HepG2 (cell line): Measurements from ENCODE around the gene INTS3. TPM values are rescaled to one million over a fixed set of nuclear protein-coding genes. Genes with fewer than 3 reads are reported as not detected.

Experiments
- ATAC-seq: fragments of 200-7000 bp; cut with Tn5 transposase; 3 replicates; pipeline ENCODE4 v1.9.1; 2020; ENCODE audit warnings: mild to moderate bottlenecking, moderate library complexity
- BruUV-seq: library from RNA; stranded (reverse); fragments of 400-500 nt; replicated peaks from 2 replicates; lab custom pipeline; 2021; lab: Mats Ljungman, UMichigan
- CTCF ChIA-PET: fragments of 300-600 bp; formaldehyde crosslinking; extraction: SDS; loops from one replicate; lab custom pipeline; 2021; ENCODE audit warnings: low total read pairs, inconsistent platforms, low intra/inter-chr PET ratio; lab: Yijun Ruan, JAX
- POLR2A ChIA-PET: fragments of 350-600 bp; sonication (Branson Sonifier 250); formaldehyde crosslinking; loops from one replicate; lab custom pipeline; 2020; ENCODE audit warnings: antibody characterized with exemption, inconsistent platforms; lab: Yijun Ruan, JAX
- DNase-seq: peaks from one replicate; pipeline ENCODE4 v3.0.0-alpha.2; 2015; ENCODE audit warnings: low spot score
- FAIRE-seq: peaks from 3 replicates; lab custom pipeline; 2011; peaks lifted over from hg19 to GRCh38; lab: Jason Lieb, UNC
- H2AFZ ChIP-seq: one replicate; pipeline ENCODE4 v1.6.1; 2011; ENCODE audit warnings: low read length, inconsistent platforms
- H3K27ac ChIP-seq: fragments of 300-600 bp; 3 replicates; pipeline ENCODE4 v1.8.0; 2011; ENCODE audit warnings: mixed run types, mild to moderate bottlenecking, mixed read lengths, low read length, inconsistent platforms; ENCODE audit not compliant: insufficient read depth; ENCODE audit errors: extremely low read length
- H3K27me3 ChIP-seq, 2 experiments: fragments of 200-600 bp in 1 of 2; 2 replicates in 1 of 2; 3 replicates in 1 of 2; pipeline versions ENCODE4 v1.6.0 to v1.8.0; 2011; ENCODE audit warnings: low read length in 2 of 2, mild to moderate bottlenecking in 2 of 2, moderate library complexity in 2 of 2, inconsistent platforms in 1 of 2; ENCODE audit not compliant: insufficient read depth in 2 of 2, control insufficient read depth in 1 of 2
- H3K36me3 ChIP-seq, 2 experiments: fragments of 200-600 bp in 1 of 2; replicated peaks in 1 of 2; 2 replicates in 1 of 2; 3 replicates in 1 of 2; pipeline versions ENCODE4 v1.5.1 to v1.8.0; 2011; ENCODE audit warnings: low read length in 2 of 2, inconsistent platforms in 1 of 2; ENCODE audit not compliant: insufficient read depth in 2 of 2, control insufficient read depth in 1 of 2
- H3K4me1 ChIP-seq: 2 replicates; pipeline ENCODE4 v1.5.1; 2012; ENCODE audit warnings: low read length, inconsistent platforms; ENCODE audit not compliant: insufficient read depth
- H3K4me2 ChIP-seq: 2 replicates; pipeline ENCODE4 v1.6.0; 2011; ENCODE audit warnings: low read depth, low read length, inconsistent platforms
- H3K4me3 ChIP-seq, 3 experiments: fragments of 200-600 bp in 1 of 3; sonication (generic), shearing (Covaris generic) in 1 of 3; replicated peaks in 1 of 3; 2 replicates each; pipeline ENCODE4 v1.5.1; 2011 to 2016; ENCODE audit warnings: low read length in 3 of 3, inconsistent platforms in 2 of 3, low read depth in 2 of 3, mild to moderate bottlenecking in 2 of 3, control low read depth in 1 of 3, mixed read lengths in 1 of 3; ENCODE audit not compliant: insufficient read depth in 1 of 3
- H3K79me2 ChIP-seq: one replicate; pipeline ENCODE4 v1.6.1; 2011; ENCODE audit warnings: low read length, inconsistent platforms; ENCODE audit not compliant: insufficient read depth
- H3K9ac ChIP-seq: 2 replicates; pipeline ENCODE4 v1.6.0; 2011; ENCODE audit warnings: mild to moderate bottlenecking, low read depth, low read length, inconsistent platforms; ENCODE audit not compliant: insufficient read depth
- H3K9me3 ChIP-seq: 2 replicates; pipeline ENCODE4 v1.5.1; 2012; ENCODE audit warnings: mild to moderate bottlenecking, low read length
- H4K20me1 ChIP-seq: 2 replicates; pipeline ENCODE4 v1.6.0; 2011; ENCODE audit warnings: inconsistent platforms, mild to moderate bottlenecking, low read length, moderate library complexity; ENCODE audit not compliant: insufficient read depth
- EP300 ChIP-seq, 3 experiments: sonication (generic) in 1 of 3; formaldehyde crosslinking in 1 of 3; IDR thresholded peaks; 2 replicates each; pipeline versions ENCODE4 v1.5.1 to v1.6.1; 2011 to 2020; ENCODE audit warnings: low read depth in 2 of 3, low read length in 2 of 3, borderline replicate concordance in 1 of 3, improper control_type of control experiment in 1 of 3, mild to moderate bottlenecking in 1 of 3, missing genetic modification reagents in 1 of 3, moderate library complexity in 1 of 3
- HIVEP1 ChIP-seq: sonication (generic); formaldehyde crosslinking; IDR thresholded peaks from 2 replicates; pipeline ENCODE4 v1.4.0; 2020; ENCODE audit warnings: mild to moderate bottlenecking, missing genetic modification reagents
- MTA3 ChIP-seq: sonication (generic); formaldehyde crosslinking; IDR thresholded peaks from 2 replicates; pipeline ENCODE4 v1.4.0; 2020; ENCODE audit warnings: missing genetic modification reagents
- PCBP1 ChIP-seq: fragments of 200-400 bp; formaldehyde crosslinking; IDR thresholded peaks from 2 replicates; pipeline ENCODE4 v1.6.1; 2017; ENCODE audit warnings: mild to moderate bottlenecking, low read depth, low read length, borderline replicate concordance
- RAD51 ChIP-seq: fragments of 450-650 bp; IDR thresholded peaks from 2 replicates; pipeline ENCODE4 v1.6.1; 2016; ENCODE audit warnings: borderline replicate concordance
- ZNF160 ChIP-seq: sonication (generic); formaldehyde crosslinking; IDR thresholded peaks from 2 replicates; pipeline ENCODE4 v1.8.0; 2022; ENCODE audit warnings: mild to moderate bottlenecking, inconsistent platforms, missing genetic modification reagents
- ZNF30 ChIP-seq: sonication (generic); formaldehyde crosslinking; IDR thresholded peaks from 2 replicates; pipeline ENCODE4 v1.5.0; 2020; ENCODE audit warnings: mild to moderate bottlenecking, missing genetic modification reagents
- WGBS: methylation state at CpG from one replicate; pipeline ENCODE4 v1.1.6; 2017; ENCODE audit warnings: low lambda C conversion rate; 5-methylcytosine and 5-hydroxymethylcytosine counted together
- in situ Hi-C: cut with HindIII; loops from 2 replicates; pipeline ENCODE4 v1.10.0; 2017; ENCODE audit warnings: low pct_unique_long_range_greater_than_20kb; ENCODE audit not compliant: extremely low pct_ligation_motif_present
- intact Hi-C: fragments of 100-400 bp; cut with micrococcal nuclease; formaldehyde crosslinking; loops from one replicate; pipeline ENCODE4 v1.10.0; 2022; ENCODE audit not compliant: unreplicated experiment
- polyA plus RNA-seq, 8 experiments: library from polyadenylated mRNA; depleted of rRNA in 3 of 8; stranded (reverse) in 7 of 8; unstranded in 1 of 8; fragments of >200 nt; fragmentation: Illumina TruSeq in 4 of 8; extraction: Trizol in 4 of 8; gene quantifications; 2 replicates each; pipeline versions ENCODE4 v1.2.1 to v1.2.3, GENCODE V29; 2011 to 2016; ENCODE audit warnings: low read depth in 4 of 8, missing spikeins in 1 of 8, mixed read lengths in 1 of 8; ENCODE audit not compliant: insufficient read depth in 1 of 8
- total RNA-seq, 5 experiments: library from RNA; depleted of rRNA; stranded (reverse); fragments of >200 nt; fragmentation: Illumina TruSeq; extraction: Trizol; gene quantifications; 2 replicates each; pipeline ENCODE4 v1.2.3, GENCODE V29; 2016; ENCODE audit warnings: low read depth in 1 of 5
- TF ChIP-seq, protein P1 (sequence below): sonication (generic); formaldehyde crosslinking; IDR thresholded peaks from 2 replicates; pipeline ENCODE4 v1.4.0; 2020; ENCODE audit warnings: mild to moderate bottlenecking, missing genetic modification reagents
- TF ChIP-seq, protein P2 (sequence below): sonication (generic); formaldehyde crosslinking; IDR thresholded peaks from 2 replicates; pipeline ENCODE4 v1.4.0; 2020; ENCODE audit warnings: missing genetic modification reagents

INTS3 gene
- total and polyA plus RNA-seq, 2 of the 13 experiments (the other 11 are each of a cell fraction or from before 2014, with no cell fraction given), result 17.2 to 27.2 TPM

DNA sequence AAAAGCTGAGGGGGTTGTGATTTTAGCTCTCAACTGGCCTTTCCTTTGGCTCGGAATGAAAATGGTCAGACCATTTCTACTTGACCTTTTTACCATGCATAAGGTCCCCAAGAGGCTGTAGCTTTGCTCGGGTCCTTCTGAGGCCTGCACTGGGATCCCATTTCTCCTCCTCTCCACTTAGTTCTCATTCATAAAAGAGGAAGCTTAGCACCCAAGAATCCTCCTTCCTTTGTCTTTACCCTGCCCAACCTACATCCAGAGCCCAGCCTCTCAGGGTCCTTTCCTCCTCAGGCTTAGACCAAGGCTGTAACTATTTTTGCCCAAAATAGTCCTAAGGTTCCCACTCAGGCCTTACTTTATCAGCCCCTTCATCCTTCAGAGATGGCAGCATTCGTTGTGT, 41.4 kb downstream of the INTS3 start:
- Histone ChIP-seq H3K36me3 (peaks cover 8 to 38% of the 10 kb centered on the region in 2 experiments), H3K9ac (peak overlapping the region; percentile 46), H3K27me3 (no peaks in the 10 kb centered on the region), H3K27ac (peak overlapping the region; percentile 82), H3K79me2 (no peaks in the 10 kb centered on the region)
- no peak for DNase-seq
- FAIRE-seq, result no peak
- no peak for ATAC-seq
- BruUV-seq, result no TSS peak
- intact Hi-C loops, result loop anchor here (2.0 kb wide), 1 partner anchor 92 kb away; no protein-coding TSS in a partner anchor
- ChIA-PET POLR2A (interaction anchor here (0.9 to 3.8 kb wide), 20 partner anchors 9 to 262 kb away, joined by 3 to 27 read pairs (median 4); partner anchors contain the start of genes CHTOP, CREB3L4, INTS3 and JTB), CTCF (no interaction called here)
- TF ChIP-seq, protein P1, sequence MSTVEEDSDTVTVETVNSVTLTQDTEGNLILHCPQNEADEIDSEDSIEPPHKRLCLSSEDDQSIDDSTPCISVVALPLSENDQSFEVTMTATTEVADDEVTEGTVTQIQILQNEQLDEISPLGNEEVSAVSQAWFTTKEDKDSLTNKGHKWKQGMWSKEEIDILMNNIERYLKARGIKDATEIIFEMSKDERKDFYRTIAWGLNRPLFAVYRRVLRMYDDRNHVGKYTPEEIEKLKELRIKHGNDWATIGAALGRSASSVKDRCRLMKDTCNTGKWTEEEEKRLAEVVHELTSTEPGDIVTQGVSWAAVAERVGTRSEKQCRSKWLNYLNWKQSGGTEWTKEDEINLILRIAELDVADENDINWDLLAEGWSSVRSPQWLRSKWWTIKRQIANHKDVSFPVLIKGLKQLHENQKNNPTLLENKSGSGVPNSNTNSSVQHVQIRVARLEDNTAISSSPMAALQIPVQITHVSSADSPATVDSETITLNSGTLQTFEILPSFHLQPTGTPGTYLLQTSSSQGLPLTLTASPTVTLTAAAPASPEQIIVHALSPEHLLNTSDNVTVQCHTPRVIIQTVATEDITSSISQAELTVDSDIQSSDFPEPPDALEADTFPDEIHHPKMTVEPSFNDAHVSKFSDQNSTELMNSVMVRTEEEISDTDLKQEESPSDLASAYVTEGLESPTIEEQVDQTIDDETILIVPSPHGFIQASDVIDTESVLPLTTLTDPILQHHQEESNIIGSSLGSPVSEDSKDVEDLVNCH, result no peak
- TF ChIP-seq EP300 (IDR thresholded peaks at IDR 0.05; ENCODE audit: low read depth in 2 of 2, low read length in 2 of 2), result no peak
- no peak for TF ChIP-seq EP300 (CRISPR knock-in tag; IDR thresholded peaks at IDR 0.05; ENCODE audit: borderline replicate concordance)
- TF ChIP-seq ZNF160 (CRISPR knock-in tag), result no peak
- TF ChIP-seq HIVEP1, result no peak
- no peak for TF ChIP-seq RAD51
- TF ChIP-seq, protein P2, sequence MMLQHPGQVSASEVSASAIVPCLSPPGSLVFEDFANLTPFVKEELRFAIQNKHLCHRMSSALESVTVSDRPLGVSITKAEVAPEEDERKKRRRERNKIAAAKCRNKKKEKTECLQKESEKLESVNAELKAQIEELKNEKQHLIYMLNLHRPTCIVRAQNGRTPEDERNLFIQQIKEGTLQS (CRISPR knock-in tag), result no peak
- TF ChIP-seq ZNF30 (CRISPR knock-in tag), result no peak
- no peak for TF ChIP-seq MTA3 (CRISPR knock-in tag)
- no peak for TF ChIP-seq PCBP1
- TF ChIP-seq, all 625 proteins: peak for 0
- peaks cover 47% of the 10 kb centered on the region for H3K4me1 ChIP-seq
- 74% methylated on average over 3 of the region's 3 CpGs for WGBS
- H3K4me3 ChIP-seq, result peak overlapping the region in 2 of 3 experiments; percentile 13 to 27; a peak in 2 of 6 replicates
- no peaks in the 10 kb centered on the region for H3K9me3 ChIP-seq
- H3K4me2 ChIP-seq, result peak overlapping the region; percentile 64
- H2AFZ ChIP-seq, result no peak overlapping the region
- in situ Hi-C loops, result no loop called here
- H4K20me1 ChIP-seq, result no peaks in the 10 kb centered on the region
